Progenitor cell of endocrine pancreas (in vitro differentiated cells): ENCODE measurements around the gene DMBX1. TPM values are rescaled to one million over a fixed set of nuclear protein-coding genes. Genes with fewer than 3 reads are reported as not detected.

Experiments
- DNase-seq: peaks from one replicate; pipeline ENCODE4 v3.0.0; 2021; ENCODE audit warnings: low spot score; ENCODE audit not compliant: unreplicated experiment
- H3K27ac Mint-ChIP-seq: 2 replicates; pipeline ENCODE4 v1.8.0; 2021; ENCODE audit warnings: mild to moderate bottlenecking, moderate library complexity, mixed read lengths
- H3K27me3 Mint-ChIP-seq: 2 replicates; pipeline ENCODE4 v1.8.0; 2021; ENCODE audit warnings: mixed read lengths
- H3K36me3 Mint-ChIP-seq: 2 replicates; pipeline ENCODE4 v1.8.0; 2022; ENCODE audit warnings: mixed read lengths; ENCODE audit not compliant: insufficient read depth
- H3K4me1 Mint-ChIP-seq: 2 replicates; pipeline ENCODE4 v1.8.0; 2021; ENCODE audit warnings: low read depth, mixed read lengths
- H3K4me3 Mint-ChIP-seq: 2 replicates; pipeline ENCODE4 v1.8.0; 2021; ENCODE audit warnings: low read depth, mild to moderate bottlenecking, moderate library complexity, mixed read lengths
- H3K9me3 Mint-ChIP-seq: 2 replicates; pipeline ENCODE4 v1.8.0; 2021; ENCODE audit warnings: low read depth, mixed read lengths
- total RNA-seq: library from RNA; stranded (reverse); gene quantifications from 2 replicates; pipeline ENCODE4 v1.2.1, GENCODE V29; 2021
- TF ChIP-seq, protein P1 (sequence below): fragments of 200-600 bp; sonication (generic); IDR thresholded peaks from one replicate; pipeline ENCODE4 v1.5.0; 2021; ENCODE audit warnings: antibody characterized with exemption, mild to moderate bottlenecking; ENCODE audit not compliant: unreplicated experiment

Gene DMBX1
- total RNA-seq, 1 donor from 2014 or later = not detected

- H3K27me3 Mint-ChIP-seq = peaks cover 78% of the 10 kb centered on the region
- TF ChIP-seq, protein P1, sequence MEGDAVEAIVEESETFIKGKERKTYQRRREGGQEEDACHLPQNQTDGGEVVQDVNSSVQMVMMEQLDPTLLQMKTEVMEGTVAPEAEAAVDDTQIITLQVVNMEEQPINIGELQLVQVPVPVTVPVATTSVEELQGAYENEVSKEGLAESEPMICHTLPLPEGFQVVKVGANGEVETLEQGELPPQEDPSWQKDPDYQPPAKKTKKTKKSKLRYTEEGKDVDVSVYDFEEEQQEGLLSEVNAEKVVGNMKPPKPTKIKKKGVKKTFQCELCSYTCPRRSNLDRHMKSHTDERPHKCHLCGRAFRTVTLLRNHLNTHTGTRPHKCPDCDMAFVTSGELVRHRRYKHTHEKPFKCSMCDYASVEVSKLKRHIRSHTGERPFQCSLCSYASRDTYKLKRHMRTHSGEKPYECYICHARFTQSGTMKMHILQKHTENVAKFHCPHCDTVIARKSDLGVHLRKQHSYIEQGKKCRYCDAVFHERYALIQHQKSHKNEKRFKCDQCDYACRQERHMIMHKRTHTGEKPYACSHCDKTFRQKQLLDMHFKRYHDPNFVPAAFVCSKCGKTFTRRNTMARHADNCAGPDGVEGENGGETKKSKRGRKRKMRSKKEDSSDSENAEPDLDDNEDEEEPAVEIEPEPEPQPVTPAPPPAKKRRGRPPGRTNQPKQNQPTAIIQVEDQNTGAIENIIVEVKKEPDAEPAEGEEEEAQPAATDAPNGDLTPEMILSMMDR = no peak
- peaks cover 29% of the 10 kb centered on the region for H3K4me1 Mint-ChIP-seq
- no peak for DNase-seq
- no peaks in the 10 kb centered on the region for H3K9me3 Mint-ChIP-seq
- no peaks in the 10 kb centered on the region for H3K36me3 Mint-ChIP-seq
- peak overlapping the region; percentile 33 for H3K27ac Mint-ChIP-seq
- no peak overlapping the region for H3K4me3 Mint-ChIP-seq
Observed at GRCh38 chr1:46479744-46480350, 9.8 kb upstream of the DMBX1 start.

DNA sequence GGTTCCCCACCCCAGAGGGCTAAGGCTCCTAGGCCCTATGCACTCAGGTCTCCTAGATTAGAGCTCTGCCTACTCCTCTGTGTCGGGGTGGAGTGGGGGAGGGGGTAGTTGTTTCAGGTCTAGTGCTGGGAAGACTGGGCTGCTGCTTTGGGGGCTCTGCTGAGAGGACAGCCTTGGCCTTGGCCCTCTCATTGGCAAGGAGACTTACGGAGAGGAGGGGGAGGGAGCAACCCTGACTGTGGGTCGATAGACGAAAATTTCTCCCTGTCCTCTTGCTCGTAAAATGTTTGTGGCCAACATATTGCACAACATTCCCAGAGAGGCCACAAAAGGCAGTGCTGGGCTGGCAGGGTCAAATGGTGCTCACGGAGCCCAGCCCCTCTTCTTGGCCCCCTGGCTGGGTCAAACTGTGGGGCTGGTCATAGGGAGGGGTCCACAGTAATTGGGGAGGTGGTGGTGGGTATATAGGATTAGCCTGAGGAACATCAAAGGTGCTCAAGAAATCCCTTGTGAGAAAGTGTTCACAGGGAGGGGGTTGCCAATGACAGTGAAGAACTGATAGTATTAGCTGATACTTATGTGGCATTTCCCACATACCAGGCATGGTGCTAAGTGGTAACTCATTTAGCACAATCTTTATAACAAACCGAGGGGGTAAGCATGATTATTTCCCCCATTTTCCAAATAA is 8.5 kb upstream of the DMBX1 start:
- H3K9me3 Mint-ChIP-seq = no peaks in the 10 kb centered on the region
- TF ChIP-seq, protein P1 = no peak
- peaks cover 74% of the 10 kb centered on the region for H3K27me3 Mint-ChIP-seq
- no peak overlapping the region for H3K4me3 Mint-ChIP-seq
- no peak overlapping the region for H3K27ac Mint-ChIP-seq
- H3K36me3 Mint-ChIP-seq = no peaks in the 10 kb centered on the region
- DNase-seq = no peak
- H3K4me1 Mint-ChIP-seq = peaks cover 29% of the 10 kb centered on the region

DNA sequence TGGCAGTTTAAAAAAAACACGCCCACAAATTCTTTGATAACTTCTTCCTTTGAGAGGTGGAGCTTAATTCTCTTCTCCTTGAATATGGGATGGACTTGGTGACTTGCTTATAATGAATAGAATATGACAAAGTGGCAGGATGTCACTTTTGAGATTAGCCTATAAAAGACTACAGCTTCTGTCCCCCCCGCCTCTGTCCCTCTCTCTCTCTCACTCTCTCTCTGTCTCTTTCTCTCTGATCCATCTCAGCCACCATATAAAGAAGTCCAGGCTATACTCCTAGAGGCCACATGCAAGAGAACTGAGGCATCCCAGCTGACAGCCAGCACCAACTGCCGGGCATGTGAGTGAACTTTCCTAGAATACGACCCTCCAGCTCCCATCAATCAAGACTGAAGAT is 7.7 kb upstream of the DMBX1 start:
- TF ChIP-seq, protein P1 = no peak
- DNase-seq = no peak
- Mint-ChIP-seq H3K27ac (no peak overlapping the region), H3K9me3 (no peaks in the 10 kb centered on the region), H3K36me3 (no peaks in the 10 kb centered on the region), H3K27me3 (peaks cover 77% of the 10 kb centered on the region), H3K4me1 (peaks cover 31% of the 10 kb centered on the region), H3K4me3 (no peak overlapping the region)

DNA sequence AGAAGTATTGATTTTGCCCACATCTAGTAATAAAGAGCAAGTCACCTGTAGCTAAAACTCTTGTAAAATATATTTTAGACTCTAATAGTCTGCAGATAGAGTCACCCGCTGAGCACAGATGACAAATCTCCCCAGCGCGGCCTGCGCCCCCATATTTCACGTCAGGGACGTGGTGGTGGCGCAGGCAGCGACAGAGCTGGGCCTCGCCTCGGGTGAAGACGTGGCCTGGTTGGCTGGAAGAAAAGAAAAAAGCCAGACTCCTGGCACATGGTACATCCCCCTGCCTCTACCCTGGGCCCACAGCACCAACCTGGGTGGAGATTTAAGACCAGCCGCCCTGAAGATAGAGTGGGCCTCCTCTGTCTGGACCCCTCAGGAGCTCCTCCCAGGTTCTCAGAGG is 6.0 kb upstream of the DMBX1 start:
- H3K4me1 Mint-ChIP-seq = peaks cover 23% of the 10 kb centered on the region
- no peak for DNase-seq
- TF ChIP-seq, protein P1 = no peak
- H3K9me3 Mint-ChIP-seq = no peaks in the 10 kb centered on the region
- H3K27ac Mint-ChIP-seq = no peak overlapping the region
- H3K4me3 Mint-ChIP-seq = no peak overlapping the region
- H3K36me3 Mint-ChIP-seq = no peaks in the 10 kb centered on the region
- H3K27me3 Mint-ChIP-seq = peaks cover 85% of the 10 kb centered on the region

DNA sequence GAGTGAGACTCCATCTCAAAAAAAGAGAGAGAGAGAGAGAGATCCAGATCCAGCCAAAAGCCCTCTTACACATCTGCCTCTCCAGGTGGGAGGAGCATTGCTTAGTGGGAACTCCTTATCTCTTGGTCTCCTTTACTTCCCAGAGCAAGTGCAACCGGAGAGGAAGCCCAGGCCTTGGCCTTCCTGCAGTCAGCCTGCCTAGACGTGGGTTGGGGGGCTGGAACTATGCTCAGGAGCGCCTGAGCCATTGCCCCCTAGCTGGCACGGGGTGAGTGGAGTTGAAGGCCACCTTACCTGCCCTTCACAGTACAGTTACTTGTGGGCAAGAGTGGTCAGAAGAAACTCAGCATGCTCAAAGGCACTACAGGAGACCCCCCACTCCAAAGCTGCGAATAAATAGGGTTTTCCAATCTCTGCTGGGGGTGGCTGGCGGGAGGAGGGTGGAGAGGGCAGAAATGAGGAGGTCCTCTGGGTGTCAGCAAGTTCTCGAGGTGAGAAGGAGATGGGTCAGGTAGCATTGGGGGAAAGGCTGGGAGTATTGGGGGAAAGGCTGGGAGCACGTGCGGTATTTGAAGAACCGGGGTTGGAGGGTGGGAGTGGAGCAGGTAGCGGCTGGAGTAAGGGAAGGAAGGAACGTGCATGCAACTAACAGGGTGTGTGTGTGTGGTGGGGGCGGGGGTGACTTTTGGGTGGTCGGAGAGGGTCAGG is 4.7 kb upstream of the DMBX1 start:
- DNase-seq = no peak
- Mint-ChIP-seq H3K4me3 (no peak overlapping the region), H3K4me1 (peaks cover 21% of the 10 kb centered on the region), H3K9me3 (no peaks in the 10 kb centered on the region), H3K27me3 (peaks cover 89% of the 10 kb centered on the region), H3K27ac (no peak overlapping the region), H3K36me3 (no peaks in the 10 kb centered on the region)
- TF ChIP-seq, protein P1 = no peak
